HepG2 (cell line): Measurements from ENCODE around the gene TMEM139. TPM values are rescaled to one million over a fixed set of nuclear protein-coding genes. Genes with fewer than 3 reads are reported as not detected.

Experiments
- CHD4 ChIP-seq: fragments of 200-600 bp; sonication (generic); IDR thresholded peaks from 2 replicates; pipeline ENCODE4 v1.7.0; 2017; ENCODE audit warnings: mild to moderate bottlenecking, low read length, borderline replicate concordance
- HNF1A ChIP-seq, 2 experiments: sonication (generic) in 1 of 2; formaldehyde crosslinking in 1 of 2; IDR thresholded peaks; 2 replicates each; pipeline versions ENCODE4 v1.4.0 to v1.6.1; 2016 to 2020; ENCODE audit warnings: borderline replicate concordance in 1 of 2, low read depth in 1 of 2, mild to moderate bottlenecking in 1 of 2, missing genetic modification reagents in 1 of 2
- MED8 ChIP-seq: sonication (generic); formaldehyde crosslinking; IDR thresholded peaks from 2 replicates; pipeline ENCODE4 v1.8.1; 2023; ENCODE audit warnings: mild to moderate bottlenecking, missing genetic modification reagents; ENCODE audit not compliant: insufficient replicate concordance
- MXD1 ChIP-seq: sonication (generic); formaldehyde crosslinking; IDR thresholded peaks from 2 replicates; pipeline ENCODE4 v1.4.0; 2020; ENCODE audit warnings: mild to moderate bottlenecking, missing genetic modification reagents
- RARG ChIP-seq: sonication (generic); formaldehyde crosslinking; IDR thresholded peaks from 2 replicates; pipeline ENCODE4 v1.4.0; 2020; ENCODE audit warnings: low read depth, mild to moderate bottlenecking, missing genetic modification reagents
- TFDP2 ChIP-seq: sonication (generic); formaldehyde crosslinking; IDR thresholded peaks from 2 replicates; pipeline ENCODE4 v1.4.0; 2020; ENCODE audit warnings: missing genetic modification reagents
- TOPORS ChIP-seq: sonication (generic); formaldehyde crosslinking; IDR thresholded peaks from 2 replicates; pipeline ENCODE4 v1.8.0; 2023; ENCODE audit warnings: mild to moderate bottlenecking, missing genetic modification reagents
- ZHX2 ChIP-seq, 2 experiments: sonication (generic) in 1 of 2; formaldehyde crosslinking in 1 of 2; IDR thresholded peaks; 2 replicates each; pipeline versions ENCODE4 v1.6.1 to v1.9.0; 2014 to 2022; ENCODE audit warnings: antibody characterized with exemption in 1 of 2, borderline replicate concordance in 1 of 2, inconsistent platforms in 1 of 2, low read depth in 1 of 2, missing genetic modification reagents in 1 of 2
- ZNF557 ChIP-seq: sonication (generic); formaldehyde crosslinking; IDR thresholded peaks from 2 replicates; pipeline ENCODE4 v1.4.0; 2020; ENCODE audit warnings: missing genetic modification reagents
- ZNF670 ChIP-seq: sonication (generic); formaldehyde crosslinking; IDR thresholded peaks from 2 replicates; pipeline ENCODE4 v1.8.0; 2022; ENCODE audit warnings: mild to moderate bottlenecking, missing genetic modification reagents, borderline replicate concordance
- ZNF749 ChIP-seq: sonication (generic); formaldehyde crosslinking; IDR thresholded peaks from 2 replicates; pipeline ENCODE4 v1.8.0; 2022; ENCODE audit warnings: mild to moderate bottlenecking, missing genetic modification reagents, moderate library complexity, borderline replicate concordance
- ZNF784 ChIP-seq: sonication (generic); formaldehyde crosslinking; IDR thresholded peaks from 2 replicates; pipeline ENCODE4 v1.5.1; 2020; ENCODE audit warnings: missing genetic modification reagents, mild to moderate bottlenecking, borderline replicate concordance
- ZNF83 ChIP-seq: sonication (generic); formaldehyde crosslinking; IDR thresholded peaks from 2 replicates; pipeline ENCODE4 v1.4.0; 2020; ENCODE audit warnings: missing genetic modification reagents, mild to moderate bottlenecking, borderline replicate concordance
- polyA plus RNA-seq, 8 experiments: library from polyadenylated mRNA; depleted of rRNA in 3 of 8; stranded (reverse) in 7 of 8; unstranded in 1 of 8; fragments of >200 nt; fragmentation: Illumina TruSeq in 4 of 8; extraction: Trizol in 4 of 8; gene quantifications; 2 replicates each; pipeline versions ENCODE4 v1.2.1 to v1.2.3, GENCODE V29; 2011 to 2016; ENCODE audit warnings: low read depth in 4 of 8, missing spikeins in 1 of 8, mixed read lengths in 1 of 8; ENCODE audit not compliant: insufficient read depth in 1 of 8
- total RNA-seq, 5 experiments: library from RNA; depleted of rRNA; stranded (reverse); fragments of >200 nt; fragmentation: Illumina TruSeq; extraction: Trizol; gene quantifications; 2 replicates each; pipeline ENCODE4 v1.2.3, GENCODE V29; 2016; ENCODE audit warnings: low read depth in 1 of 5

Gene TMEM139
- total and polyA plus RNA-seq, 2 of the 13 experiments (the other 11 are each of a cell fraction or from before 2014, with no cell fraction given): 7.9 to 14.0 TPM

- TF ChIP-seq ZHX2 (IDR thresholded peaks at IDR 0.05; ENCODE audit: low read depth) (no peak; the same call in 1 of the 2 replicates), ZHX2 (CRISPR knock-in tag; IDR thresholded peaks at IDR 0.05; ENCODE audit: borderline replicate concordance) (no peak), TFDP2 (CRISPR knock-in tag) (peak; percentile 84), CHD4 (no peak), MED8 (CRISPR knock-in tag) (no peak), RARG (CRISPR knock-in tag) (no peak), HNF1A (IDR thresholded peaks at IDR 0.05; ENCODE audit: low read depth) (no peak), HNF1A (CRISPR knock-in tag; IDR thresholded peaks at IDR 0.05; ENCODE audit: borderline replicate concordance) (no peak; the same call in 1 of the 2 replicates), ZNF784 (CRISPR knock-in tag) (no peak), MXD1 (CRISPR knock-in tag) (peak; percentile 67), TOPORS (CRISPR knock-in tag) (no peak), ZNF670 (CRISPR knock-in tag) (no peak), ZNF749 (no peak), ZNF557 (no peak), ZNF83 (CRISPR knock-in tag) (no peak)
These were observed 3.4 kb downstream of the TMEM139 start, which contains the start of gene CASP2 (continued) for GRCh38 chr7:143287935-143288826.
